SK-MEL-5 (cell line): Measurements from ENCODE around the gene HELB. TPM values are rescaled to one million over a fixed set of nuclear protein-coding genes. Genes with fewer than 3 reads are reported as not detected.

ENCODE experiments used
- DNase-seq: peaks from one replicate; pipeline ENCODE4 v3.0.0-alpha.2; 2016; ENCODE audit warnings: low read depth, low spot score
- in situ Hi-C: cut with HindIII; loops from 2 replicates; pipeline ENCODE4 v1.10.0; 2016; ENCODE audit warnings: low sequenced_read_pairs, high pct_unique_total_duplicates, low pct_unique_long_range_greater_than_20kb
- total RNA-seq: library from RNA; depleted of rRNA; stranded (reverse); fragments of >200 nt; shearing (Covaris generic); gene quantifications from 2 replicates; pipeline ENCODE4 v1.2.3, GENCODE V29; 2014

The HELB gene
- total RNA-seq, 1 experiment from 2014 or later: 4.5 TPM

GRCh38 chr12:66337381-66338010 lies 35.2 kb downstream of the HELB start:
- no peak for DNase-seq
- in situ Hi-C loops: no loop called here

GRCh38 chr12:66340131-66340530 lies 37.8 kb downstream of the HELB start:
- no peak for DNase-seq
- in situ Hi-C loops: no loop called here

GRCh38 chr12:66341126-66341525 lies 38.8 kb downstream of the HELB start:
- no peak for DNase-seq
- in situ Hi-C loops: no loop called here

GRCh38 chr12:66345212-66345611 lies 42.9 kb downstream of the HELB start:
- in situ Hi-C loops: no loop called here

GRCh38 chr12:66345956-66346355 lies 43.7 kb downstream of the HELB start:
- DNase-seq: no peak
- in situ Hi-C loops: no loop called here

More at GRCh38 chr12:66345212-66345611, 42.9 kb downstream of the HELB start:
- no peak for DNase-seq

- in situ Hi-C loops: no loop called here
- no peak for DNase-seq
Measured at GRCh38 chr12:66351301-66351700, 49.0 kb downstream of the HELB start.

GRCh38 chr12:66352197-66352596 lies 49.9 kb downstream of the HELB start:
- in situ Hi-C loops: no loop called here
- peak; percentile 44 for DNase-seq

GRCh38 chr12:66352899-66353298 lies 50.6 kb downstream of the HELB start:
- in situ Hi-C loops: no loop called here

GRCh38 chr12:66354291-66354690 lies 52.0 kb downstream of the HELB start:
- in situ Hi-C loops: no loop called here

More at GRCh38 chr12:66352899-66353298, 50.6 kb downstream of the HELB start:
- no peak for DNase-seq

GRCh38 chr12:66359300-66359699 lies 57.0 kb downstream of the HELB start:
- in situ Hi-C loops: no loop called here
- no peak for DNase-seq

More at GRCh38 chr12:66354291-66354690, 52.0 kb downstream of the HELB start:
- DNase-seq: no peak

- DNase-seq: no peak
- in situ Hi-C loops: no loop called here
Measured at GRCh38 chr12:66361703-66362102, 59.4 kb downstream of the HELB start.

GRCh38 chr12:66365718-66366490 lies 63.6 kb downstream of the HELB start:
- DNase-seq: no peak
- in situ Hi-C loops: no loop called here

- in situ Hi-C loops: no loop called here
- no peak for DNase-seq
Measured at GRCh38 chr12:66367015-66367667, 64.8 kb downstream of the HELB start.

GRCh38 chr12:66371982-66372381 lies 69.7 kb downstream of the HELB start:
- in situ Hi-C loops: no loop called here
- no peak for DNase-seq

- in situ Hi-C loops: no loop called here
- DNase-seq: no peak
Measured at GRCh38 chr12:66375560-66375959, 73.3 kb downstream of the HELB start.

GRCh38 chr12:66379616-66380015 lies 77.3 kb downstream of the HELB start:
- in situ Hi-C loops: no loop called here
- no peak for DNase-seq

- no peak for DNase-seq
- in situ Hi-C loops: no loop called here
Measured at GRCh38 chr12:66380769-66381535, 78.7 kb downstream of the HELB start.

- no peak for DNase-seq
- in situ Hi-C loops: no loop called here
Measured at GRCh38 chr12:66387117-66387516, 84.8 kb downstream of the HELB start.
